ENCODE data around the gene ZDHHC11B.
"Not testable (repeated sequence)": the region's sequence is repeated elsewhere in the genome, so short reads cannot be mapped to it uniquely, and the experiment has no call there.

ZDHHC11B gene, protein sequence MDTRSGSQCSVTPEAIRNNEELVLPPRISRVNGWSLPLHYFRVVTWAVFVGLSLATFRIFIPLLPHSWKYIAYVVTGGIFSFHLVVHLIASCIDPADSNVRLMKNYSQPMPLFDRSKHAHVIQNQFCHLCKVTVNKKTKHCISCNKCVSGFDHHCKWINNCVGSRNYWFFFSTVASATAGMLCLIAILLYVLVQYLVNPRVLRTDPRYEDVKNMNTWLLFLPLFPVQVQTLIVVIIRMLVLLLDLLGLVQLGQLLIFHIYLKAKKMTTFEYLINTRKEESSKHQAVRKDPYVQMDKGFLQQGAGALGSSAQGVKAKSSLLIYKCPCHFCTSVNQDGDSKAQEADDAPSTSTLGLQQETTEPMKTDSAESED

DNA sequence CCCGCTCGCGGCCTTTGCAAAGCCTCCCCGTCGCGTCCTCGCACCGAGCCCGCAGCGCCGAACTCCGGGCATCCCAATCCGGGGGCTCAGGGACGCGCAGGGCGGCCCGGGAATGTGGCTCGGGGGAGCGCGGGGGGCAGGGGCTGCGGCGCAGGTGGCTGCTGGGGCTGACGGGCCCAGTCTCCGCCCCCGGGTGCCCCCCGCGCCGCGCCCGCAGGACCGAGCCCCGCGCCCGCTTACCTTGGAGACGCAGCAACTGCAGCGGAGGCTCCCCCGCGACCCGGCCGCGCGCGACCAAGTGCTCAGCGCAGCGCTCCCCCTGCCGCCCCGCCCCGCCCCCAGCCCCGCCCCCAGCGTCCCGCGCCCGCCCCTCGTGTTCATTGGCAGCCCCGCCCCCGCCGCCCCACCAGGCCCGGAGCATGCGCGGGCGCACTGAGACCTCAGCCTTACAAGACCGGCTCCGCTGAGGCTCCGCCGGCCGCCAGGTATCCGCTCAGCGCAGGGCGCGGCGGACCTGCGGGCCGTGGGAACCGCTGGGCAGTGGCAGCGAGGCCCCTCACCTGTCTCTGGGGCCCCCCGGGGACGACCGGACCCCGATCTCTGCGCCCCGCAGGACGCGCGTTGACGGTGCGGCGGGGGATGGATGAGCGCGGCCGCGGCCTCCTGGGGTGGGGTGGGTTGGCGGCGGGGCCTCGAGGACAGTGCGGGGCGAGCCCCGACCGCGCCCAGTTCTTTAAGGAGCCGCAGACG lies at the start of gene ZDHHC11B:
ZDHHC11B (minus strand) TSS at position 302 of the 750 bp plus-strand sequence. CDS start 17,810 bp downstream, outside the sequence.
- DNase-seq: peak; percentile 43

- DNase-seq: not testable (repeated sequence)
These were observed 49.5 kb upstream of the ZDHHC11B start for GRCh38 chr5:834013-834412.

DNA sequence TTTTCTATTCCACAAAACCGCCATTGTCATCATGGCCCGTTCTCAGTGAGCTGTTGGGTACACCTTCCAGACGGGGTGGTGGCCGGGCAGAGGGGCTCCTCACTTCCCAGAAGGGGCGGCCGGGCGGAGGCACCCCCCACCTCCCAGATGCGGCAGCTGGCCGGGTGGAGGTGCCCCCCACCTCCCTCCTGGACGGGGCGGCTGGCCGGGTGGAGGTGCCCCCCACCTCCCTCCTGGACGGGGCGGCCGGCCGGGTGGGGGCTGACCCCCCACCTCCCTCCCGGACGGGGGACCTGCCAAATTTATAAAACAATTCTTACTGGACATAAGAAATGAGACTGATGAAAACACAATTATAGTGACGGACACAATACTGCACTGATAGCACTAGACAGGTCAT lies 43.7 kb upstream of the ZDHHC11B start:
- not testable (repeated sequence) for DNase-seq

DNA sequence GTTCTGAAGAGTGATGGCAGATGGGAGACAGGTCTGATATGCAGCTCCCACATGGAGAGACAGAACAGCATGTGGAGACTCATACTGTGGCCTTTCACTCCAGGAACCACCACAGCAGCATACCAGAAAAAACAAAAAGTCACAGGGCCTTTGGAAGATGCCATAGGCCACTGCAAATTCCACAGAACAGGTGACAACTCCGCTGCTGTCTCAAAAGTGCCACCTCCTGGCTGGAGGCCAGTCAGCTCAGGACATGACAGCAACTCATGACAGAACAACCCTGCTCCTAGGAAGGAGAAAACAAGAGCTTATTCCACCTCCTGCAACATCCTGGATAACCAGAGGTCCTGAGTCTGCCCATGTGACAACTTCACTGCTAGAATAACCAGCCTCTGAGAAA lies 41.0 kb upstream of the ZDHHC11B start:
- not testable (repeated sequence) for DNase-seq

DNA sequence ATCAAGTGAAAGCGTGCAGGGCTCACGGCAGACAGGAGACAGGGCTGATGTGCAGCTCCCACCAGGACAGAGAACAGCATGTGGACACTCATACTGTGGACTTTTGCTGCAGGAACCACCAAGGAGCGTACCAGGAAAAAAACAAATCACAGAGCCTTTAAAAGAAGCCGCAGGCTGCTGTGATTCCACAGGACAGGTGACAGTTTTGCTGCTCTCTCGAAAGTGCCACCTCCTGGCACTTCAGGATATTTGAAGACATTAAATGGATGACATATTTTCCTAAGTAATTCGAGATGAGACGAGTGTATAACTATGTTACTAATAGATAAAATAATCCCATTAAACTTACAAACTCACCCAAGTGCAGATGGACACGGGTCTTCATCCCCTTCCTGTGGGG lies 37.0 kb upstream of the ZDHHC11B start:
- DNase-seq: no peak

DNA sequence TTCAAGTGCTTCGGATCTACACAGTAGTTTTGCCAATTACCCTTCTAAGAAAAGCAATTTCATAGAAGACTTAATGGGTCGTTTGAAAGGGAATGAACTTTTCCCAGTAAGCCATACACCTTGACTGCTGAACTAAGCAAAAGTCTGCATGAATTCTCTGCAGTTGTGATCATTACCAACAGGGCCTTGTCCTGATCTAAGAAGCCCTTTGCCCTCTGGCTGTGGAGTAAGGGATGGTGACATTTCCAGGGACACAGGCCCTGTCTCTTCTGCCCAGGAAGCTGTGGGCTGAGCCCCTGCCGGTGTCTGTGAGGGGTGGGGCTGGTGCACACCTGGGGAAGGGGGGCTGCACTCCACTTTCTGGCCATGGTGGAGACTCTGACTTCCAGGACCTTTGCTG lies 35.7 kb upstream of the ZDHHC11B start:
- no peak for DNase-seq

- DNase-seq: no peak
These were observed 34.5 kb upstream of the ZDHHC11B start for GRCh38 chr5:819078-819477.

DNA sequence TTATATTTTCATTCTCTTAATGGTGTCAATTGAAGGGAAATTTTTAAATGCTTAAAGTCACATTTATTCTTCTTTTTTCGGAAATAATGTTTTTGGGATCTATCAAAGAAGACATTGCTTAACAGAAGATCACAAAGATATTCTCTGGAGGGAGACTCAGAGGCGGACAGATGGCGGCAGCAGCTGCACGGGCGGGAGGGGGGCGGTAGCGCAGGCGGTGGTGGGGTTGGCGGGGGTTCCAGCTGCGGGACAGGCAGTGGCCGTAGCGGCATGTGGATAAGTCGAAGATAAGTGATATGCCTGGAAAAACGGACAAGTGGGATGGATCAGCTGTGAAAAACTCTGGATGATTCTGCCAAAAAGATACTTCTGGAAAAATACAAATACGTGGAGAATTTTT lies 31.6 kb upstream of the ZDHHC11B start:
- no peak for DNase-seq

GRCh38 chr5:815449-815848 lies 30.9 kb upstream of the ZDHHC11B start:
- DNase-seq: no peak

DNA sequence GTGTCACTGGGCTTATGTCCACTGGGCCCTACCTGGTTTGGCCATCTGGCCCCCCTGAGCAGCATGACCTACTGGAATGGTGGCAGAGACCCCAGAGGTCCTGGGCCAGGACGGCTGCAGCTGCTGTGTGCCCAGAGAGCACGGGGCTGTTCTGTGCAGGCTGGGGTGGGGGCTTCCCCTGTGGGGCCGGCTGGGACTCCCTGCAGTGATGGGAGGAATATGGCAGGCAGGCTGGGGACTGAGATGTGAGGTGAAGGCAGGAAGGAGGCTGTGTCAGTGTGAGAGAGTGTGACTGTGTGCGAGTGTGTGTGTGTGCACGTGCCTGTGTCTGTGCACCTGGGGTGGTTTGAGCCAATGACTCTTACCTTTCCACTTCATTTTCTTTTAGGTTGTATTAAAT lies 29.0 kb upstream of the ZDHHC11B start:
- not testable (repeated sequence) for DNase-seq

GRCh38 chr5:811384-811783 lies 26.9 kb upstream of the ZDHHC11B start:
- not testable (repeated sequence) for DNase-seq

GRCh38 chr5:807719-808514 lies 23.4 kb upstream of the ZDHHC11B start:
- not testable (repeated sequence) for DNase-seq

DNA sequence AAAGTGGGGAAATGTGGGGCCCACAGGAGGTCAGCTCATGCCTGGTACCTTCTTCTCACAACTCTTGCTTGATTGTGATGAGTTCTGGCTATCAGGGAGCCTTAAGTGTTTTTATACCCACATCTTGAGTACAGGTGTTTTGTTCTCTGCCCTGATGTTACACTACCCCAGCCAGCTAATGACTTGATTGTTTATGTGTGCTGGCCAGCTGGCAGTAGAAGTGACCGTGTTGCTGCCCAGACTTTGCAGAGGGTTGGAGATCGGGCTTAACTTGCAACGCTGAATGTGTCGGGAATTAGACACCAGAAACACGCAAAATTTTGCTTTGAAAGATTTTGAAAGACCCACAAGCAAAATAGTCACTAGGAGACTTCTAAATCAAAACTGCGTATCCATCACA lies 16.9 kb upstream of the ZDHHC11B start:
- no peak for DNase-seq

- not testable (repeated sequence) for DNase-seq
These were observed 16.5 kb upstream of the ZDHHC11B start for GRCh38 chr5:801055-801454.

- DNase-seq: not testable (repeated sequence)
These were observed 14.1 kb upstream of the ZDHHC11B start for GRCh38 chr5:798505-799138.

DNA sequence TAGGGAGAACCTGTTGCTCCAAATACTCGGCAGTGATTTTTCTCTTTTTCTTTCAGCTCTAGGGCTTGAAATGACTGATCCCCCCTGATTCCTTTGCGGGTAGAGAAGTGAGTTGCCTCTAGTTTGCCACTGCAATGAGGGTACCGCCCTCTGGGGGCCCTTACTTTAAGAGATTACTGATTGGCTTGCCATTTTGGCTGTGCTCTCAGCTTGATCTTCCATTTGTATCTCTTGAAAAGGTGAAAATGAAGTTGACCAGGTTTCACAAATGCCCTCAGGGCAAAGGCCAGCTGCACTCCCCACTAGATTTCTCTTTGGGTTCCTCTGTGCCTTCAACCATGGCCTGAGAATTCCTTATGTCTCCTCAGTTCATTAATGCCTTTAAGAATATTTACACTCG lies 13.5 kb upstream of the ZDHHC11B start:
- not testable (repeated sequence) for DNase-seq

GRCh38 chr5:795873-796272 lies 11.3 kb upstream of the ZDHHC11B start:
- not testable (repeated sequence) for DNase-seq

DNA sequence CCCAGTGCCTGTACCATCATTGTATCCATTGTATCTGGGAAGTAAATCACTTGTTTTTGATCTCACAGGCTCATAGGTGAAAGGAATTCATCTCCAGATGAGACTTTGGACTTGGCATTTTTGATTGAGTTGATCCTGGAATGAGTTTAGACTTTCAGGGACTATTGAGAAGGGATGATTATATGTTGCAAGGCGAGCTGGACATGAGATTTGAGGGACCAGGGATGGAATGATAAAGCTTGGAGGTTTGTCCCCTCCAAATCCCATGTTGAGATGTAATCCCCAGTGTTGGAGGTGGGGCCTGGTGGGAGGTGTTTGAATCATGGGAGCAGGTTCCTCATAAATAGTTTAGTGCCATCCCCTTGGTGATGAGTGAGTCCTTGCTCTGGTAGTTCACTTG lies 10.4 kb upstream of the ZDHHC11B start:
- not testable (repeated sequence) for DNase-seq

DNA sequence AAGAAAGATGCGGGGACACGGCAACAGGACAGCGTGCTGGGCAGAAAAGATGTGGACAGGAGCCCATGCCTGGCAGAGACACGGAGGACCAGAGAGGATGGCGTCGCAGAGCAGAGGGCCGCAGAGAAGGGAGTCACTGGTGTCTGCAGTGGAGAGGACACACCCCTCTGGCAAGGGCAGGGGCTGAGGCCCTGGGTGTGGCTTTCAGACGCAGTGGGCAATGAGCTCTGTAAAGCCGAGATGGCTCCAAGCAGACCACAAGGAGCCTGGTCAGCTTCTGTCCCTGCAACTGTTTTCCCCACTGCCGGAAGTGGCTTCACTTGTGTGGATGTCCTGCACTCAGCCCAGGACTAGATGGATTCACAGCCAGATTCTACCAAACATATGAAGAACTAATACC lies 4.2 kb upstream of the ZDHHC11B start:
- not testable (repeated sequence) for DNase-seq

DNA sequence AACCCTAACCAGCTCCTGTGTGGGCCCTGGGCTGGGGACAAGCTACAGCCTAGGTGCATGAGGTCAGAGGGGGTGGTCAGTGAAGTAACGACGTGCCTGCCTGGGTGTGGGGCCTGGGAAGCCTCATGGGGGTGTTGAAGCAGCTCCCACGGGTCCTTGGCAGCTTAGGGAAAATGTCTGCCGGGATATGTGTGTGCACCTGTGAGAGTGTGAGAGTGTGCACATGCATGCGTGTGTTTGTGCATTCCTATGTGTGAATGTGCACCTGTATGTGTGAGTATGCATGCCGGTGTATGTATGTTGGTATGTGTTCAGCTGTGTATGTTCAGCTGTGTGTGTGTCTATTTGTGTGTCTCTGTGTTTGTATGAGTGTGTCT lies 3.3 kb upstream of the ZDHHC11B start:
- DNase-seq: not testable (repeated sequence)

GRCh38 chr5:787224-787856 lies 2.8 kb upstream of the ZDHHC11B start:
- DNase-seq: not testable (repeated sequence)

DNA sequence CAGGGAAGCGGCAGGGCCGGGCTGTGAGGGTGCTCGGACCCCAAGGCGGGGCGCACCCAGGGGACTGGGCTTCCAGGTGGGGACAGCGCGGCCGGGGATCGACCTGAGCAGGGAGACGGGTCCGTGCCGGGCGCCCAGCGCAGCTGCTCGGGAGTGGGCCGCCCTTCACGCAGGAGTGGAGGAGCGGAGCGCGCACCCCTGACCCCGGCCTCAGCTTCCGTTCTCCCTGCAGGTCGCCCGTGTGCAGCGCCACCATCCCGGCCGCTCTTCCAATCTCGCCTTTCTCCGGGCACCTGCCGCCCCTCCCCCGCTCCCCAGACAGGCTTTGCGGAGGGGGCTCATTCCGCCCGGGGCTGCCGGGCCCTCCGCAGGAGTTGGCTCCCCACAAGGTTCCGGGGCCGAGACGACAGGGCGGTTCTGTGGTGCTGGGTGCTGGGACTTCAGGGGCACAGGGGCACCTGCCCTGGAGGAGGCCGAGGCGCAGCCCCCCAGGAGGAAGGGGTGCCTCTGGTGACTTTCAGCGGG lies 714 bp upstream of the ZDHHC11B start:
- not testable (repeated sequence) for DNase-seq
